NCI-H187 treated with DMSO at 0.1 percent for 48 hours (cell line): ENCODE results near the gene NRAS.

Source experiments
- DNase-seq: peaks from one replicate; lab custom pipeline; 2025; lab: John Stamatoyannopoulos, UW

Gene NRAS

DNA sequence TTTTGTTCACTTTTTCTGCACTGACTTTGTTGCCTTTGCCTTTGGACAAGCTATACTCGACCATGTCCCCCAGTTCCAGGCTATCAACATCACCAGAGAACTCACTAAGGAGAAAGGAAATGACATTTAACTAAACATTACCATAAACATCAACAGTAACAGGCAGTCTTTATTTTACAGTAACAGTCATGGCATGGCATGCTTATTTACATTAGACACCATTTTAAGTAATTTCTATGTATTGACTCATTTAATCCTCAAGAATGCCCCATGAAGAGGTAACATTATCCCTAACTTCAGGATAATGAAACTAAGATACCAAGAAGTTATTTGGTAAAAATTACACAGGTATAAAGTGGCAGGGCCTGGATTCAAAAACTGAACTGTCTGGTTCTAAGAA, 8.7 kb upstream of the NRAS start:
- DNase-seq: no peak

DNA sequence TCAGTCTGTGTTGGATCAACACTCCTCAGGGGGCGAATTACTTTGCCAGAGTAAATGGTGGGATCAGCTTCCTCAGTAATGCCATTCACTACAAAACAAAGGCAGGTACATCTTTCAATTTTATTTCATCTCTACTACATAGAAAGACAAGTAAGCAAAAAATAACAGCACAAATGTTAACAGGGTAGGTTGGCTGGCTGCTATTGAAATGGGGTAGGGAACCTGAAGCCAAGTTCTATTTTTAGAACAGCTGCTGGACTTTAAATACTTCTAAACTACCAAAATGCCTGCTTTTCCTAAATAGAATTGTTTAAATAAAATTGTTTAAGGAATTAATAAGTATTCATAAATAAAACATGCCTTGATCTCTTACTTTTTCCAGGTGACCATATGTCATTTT, 7.3 kb upstream of the NRAS start:
- DNase-seq: no peak

DNA sequence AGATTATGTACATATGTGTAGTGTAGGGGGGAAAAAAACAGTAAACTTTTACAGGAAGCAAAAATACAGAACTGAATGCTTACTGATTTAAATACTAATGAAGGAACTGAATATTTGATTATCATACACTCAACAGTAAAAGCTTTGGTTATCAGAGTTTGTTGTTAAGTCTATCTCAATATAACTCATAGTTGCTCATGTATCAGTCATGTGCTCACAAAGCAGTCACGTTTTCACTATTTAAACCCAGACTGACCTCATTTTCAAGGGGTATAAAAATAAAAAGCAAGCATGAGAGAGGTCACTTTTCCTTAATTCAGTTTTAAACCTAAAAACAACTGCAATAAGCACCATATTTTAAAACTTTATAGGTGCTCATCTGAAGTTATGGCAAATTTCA, 6.9 kb upstream of the NRAS start:
- DNase-seq: no peak

DNA sequence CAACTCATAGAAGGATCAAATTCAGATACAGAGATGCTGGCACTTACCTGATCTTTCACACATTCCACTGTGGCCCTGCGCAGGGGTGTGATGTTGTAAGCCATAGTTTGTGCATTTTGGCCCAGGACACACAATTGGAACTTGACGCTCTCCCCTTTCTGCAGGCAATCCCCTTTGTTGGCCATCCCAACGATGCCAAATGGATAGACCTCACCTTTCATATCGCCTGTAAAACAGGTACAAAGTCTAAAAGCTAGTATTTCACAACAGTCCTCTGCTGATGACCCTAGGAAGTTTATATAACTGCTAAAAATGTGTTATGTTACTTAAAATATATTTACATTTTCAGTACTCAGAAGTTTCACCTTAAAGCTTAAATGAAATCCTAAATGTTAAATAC, 3.9 kb upstream of the NRAS start:
- no peak for DNase-seq

DNA sequence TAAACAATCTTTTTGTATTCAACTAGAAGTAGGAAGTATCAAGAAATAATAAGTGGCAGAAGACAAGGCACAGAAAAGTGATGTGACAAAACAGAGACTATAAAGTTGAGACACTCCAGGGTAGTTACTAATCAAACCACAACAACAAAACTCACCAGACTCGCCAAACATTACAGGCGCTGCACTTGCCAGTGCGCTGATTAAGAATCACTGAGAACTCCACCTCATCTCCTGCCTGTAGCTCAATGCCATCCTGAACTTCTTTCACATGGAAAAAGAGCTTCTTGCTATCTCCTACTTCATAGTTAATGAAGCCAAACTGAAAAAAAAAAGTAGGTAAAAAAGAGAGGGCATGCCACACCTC, 2.8 kb upstream of the NRAS start:
- DNase-seq: no peak

DNA sequence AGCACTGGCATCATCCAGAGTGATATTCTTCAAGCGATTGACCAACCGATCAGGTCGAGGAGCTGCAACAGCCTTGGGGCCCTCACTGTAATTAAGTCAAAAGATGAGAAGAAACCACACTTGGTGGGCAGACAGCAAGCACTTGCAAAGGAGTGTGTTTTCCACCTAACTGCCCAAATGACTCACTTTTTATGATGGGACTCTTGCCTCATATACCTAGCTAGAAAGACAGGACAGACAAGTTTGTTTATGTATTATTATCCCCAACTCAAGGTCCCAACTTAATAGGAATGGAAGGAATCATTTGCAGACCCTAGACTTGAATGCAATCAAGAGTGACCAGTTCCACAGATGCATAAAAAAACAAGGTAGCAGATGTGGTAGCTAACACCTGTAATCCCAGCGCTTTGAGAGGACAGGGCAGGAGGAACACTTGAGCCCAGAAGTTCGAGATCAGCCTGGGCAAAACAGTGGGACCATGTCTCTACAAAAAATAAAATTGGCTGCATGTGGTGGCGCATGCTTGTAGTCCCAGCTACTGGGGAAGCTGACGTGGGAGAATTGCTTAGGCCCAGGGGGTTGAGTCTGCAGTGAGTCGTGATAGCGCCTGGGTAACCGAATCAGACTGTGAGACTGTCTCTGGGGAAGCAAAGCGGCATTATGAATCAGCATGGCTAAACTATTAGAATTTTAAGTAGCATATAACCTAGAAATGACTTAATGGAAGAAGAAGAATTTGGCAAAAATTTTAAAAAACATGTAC, 2.3 kb upstream of the NRAS start:
- DNase-seq: no peak

DNA sequence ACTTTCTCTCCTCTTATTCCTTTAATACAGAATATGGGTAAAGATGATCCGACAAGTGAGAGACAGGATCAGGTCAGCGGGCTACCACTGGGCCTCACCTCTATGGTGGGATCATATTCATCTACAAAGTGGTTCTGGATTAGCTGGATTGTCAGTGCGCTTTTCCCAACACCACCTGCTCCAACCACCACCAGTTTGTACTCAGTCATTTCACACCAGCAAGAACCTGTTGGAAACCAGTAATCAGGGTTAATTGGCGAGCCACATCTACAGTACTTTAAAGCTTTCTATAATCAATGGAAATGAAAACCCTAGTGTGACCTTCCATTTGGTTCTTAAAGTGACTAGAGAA, 643 bp downstream of the NRAS start:
- no peak for DNase-seq

DNA sequence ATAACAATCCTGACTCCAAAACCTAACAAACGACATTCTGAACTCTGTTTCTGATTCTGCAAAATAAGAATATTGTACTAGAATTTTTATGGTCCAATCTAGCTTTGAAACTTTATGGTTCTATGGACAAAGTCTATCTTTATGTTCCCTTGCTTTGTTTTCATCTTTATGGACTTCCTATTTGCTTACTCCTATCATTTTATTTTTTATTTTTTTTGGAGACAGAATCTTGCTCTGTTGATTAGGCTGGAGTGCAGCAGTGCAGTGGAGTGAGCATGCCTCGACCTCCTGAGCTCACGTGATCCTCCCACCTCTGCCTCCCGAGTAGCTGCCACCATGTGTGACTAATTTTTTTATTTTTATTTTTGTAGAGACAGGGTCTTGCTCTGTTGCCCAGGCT, 3.6 kb downstream of the NRAS start:
- DNase-seq: no peak

DNA sequence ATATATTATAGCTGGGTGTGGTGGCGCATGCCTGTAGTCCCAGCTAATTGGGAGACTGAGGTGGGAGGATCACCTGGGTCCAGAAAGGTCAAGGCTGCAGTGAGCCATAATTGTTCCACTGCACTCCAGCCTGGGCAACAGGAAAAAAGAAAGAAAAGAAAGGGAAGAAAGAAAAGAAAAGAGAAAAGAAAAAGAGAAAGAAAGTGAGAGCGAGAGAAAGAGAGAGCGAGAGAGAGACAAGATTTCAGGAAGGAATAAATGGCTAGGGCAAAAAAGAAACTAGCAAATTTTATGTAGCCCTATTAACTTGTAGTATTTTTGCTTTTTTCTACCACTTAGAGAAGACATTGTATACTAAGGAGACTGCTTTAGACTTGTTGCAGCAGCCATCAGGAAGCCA, 6.2 kb downstream of the NRAS start:
- no peak for DNase-seq

DNA sequence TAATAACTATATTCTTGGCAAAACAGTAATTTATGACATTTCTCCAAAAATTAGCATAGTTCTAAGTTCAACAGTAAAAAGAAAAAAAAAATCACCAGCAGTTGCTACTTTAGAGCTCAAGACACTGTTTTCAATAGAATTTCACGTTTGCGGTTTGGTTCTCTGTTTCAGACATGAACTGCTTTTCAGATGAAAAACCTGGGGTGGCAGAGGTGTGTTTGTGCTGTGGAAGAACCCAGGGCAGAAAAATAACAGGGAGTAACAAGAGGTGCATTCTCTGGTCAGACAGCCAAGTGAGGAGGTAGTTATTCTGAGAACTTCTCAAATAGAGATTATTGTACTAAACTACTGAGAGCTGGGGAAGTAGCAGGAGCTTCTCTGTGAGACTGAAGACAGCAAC, 9.0 kb downstream of the NRAS start:
- no peak for DNase-seq

DNA sequence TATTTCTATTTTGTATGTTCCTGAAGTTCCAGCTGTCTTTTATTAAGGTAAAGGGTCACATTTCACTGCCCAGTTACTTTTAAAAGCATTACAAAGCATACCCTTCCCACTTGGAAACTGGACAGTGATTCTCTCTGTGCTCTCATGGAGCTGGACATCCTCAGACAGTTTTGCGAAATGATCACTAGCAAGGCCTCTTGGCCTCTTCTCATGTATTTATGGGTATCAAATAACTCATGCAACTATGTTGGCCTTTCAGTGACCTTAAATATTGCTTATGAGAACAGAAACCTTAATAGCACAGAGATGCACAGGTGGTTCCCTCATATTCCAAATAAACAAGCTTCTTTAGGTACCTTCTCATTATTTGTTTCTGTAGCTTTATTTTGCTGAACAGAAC, 13.3 kb downstream of the NRAS start:
- DNase-seq: no peak

DNA sequence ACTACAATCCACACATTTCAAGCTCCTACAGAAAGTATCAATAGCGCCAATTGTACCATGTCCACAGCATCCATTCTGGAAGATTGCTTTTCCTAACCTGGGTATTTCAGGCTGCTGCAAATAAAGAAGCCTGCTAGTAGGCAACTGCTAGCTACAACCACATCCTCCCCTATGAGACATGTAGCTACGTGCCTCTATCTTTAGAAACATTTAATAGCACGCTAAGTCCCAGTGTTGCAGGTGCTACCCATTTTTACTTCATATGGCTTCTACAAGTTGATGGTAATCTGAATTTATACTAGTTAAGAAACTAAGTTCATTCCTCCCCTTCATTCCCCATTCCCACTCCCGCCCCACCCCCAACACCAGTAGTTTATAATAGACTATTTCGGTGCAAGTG, 13.8 kb downstream of the NRAS start:
- no peak for DNase-seq

DNA sequence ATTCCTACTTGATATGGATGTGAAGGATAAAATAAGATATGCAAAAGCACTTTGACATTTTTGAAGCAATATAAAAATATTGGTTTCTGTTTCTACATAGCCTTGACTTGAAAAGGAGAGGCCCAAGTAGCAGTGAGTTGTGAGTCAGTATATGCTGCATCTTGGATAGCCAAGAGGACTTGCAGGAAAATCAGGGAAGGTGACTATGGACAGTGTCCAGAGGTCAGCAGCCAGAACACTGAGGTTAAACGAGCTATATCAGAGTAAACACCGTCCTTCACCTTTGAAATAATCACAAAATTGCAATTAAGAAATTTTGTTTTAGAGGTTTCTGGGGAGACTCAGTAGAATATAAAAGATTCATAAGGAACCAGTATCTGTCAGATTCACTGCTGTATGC, 14.6 kb downstream of the NRAS start:
- no peak for DNase-seq

DNA sequence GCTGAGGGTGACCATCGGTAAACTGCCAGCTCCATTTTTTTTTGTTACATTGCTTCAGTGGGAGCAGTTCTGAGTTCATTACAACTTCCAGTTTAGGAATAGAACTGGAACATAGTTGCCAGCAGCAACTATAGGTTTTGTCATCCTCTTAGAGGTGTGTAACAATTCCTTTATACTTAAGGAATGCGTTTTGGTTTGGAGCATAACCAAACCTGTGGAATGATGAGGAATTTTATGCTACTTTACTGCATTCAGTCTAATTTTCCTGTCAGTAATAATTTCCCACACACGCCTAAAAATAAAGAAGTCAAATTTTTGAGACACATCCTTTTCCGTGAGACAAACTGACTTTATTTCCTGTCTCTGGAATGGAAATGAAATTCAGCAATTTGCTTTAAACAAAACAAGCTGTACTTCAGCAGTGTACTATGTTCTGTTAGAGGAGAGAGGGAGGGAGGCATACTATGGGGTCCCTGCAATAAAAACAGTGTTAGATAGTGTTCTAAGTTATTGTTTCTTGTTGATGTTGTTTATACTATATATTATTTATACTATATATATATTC, 16.5 kb downstream of the NRAS start:
- DNase-seq: no peak

DNA sequence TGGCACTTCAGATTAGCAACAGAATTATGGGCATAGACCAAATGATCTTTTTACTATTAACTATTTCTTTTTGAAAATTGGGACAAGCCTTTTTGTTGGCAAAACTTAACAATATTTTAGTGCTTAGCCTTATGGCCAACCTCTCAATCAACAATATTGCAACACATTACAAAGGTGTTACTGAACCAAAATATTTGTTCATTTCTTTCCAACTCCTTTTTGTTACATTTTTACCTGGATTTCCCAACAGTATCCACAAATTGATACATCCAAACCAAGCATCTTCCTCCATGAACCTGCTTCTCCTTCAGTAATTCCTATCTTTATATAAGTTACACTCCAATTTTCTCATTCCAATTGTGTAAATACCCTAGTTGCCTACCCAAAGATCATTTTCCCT, 19.8 kb downstream of the NRAS start:
- DNase-seq: no peak

DNA sequence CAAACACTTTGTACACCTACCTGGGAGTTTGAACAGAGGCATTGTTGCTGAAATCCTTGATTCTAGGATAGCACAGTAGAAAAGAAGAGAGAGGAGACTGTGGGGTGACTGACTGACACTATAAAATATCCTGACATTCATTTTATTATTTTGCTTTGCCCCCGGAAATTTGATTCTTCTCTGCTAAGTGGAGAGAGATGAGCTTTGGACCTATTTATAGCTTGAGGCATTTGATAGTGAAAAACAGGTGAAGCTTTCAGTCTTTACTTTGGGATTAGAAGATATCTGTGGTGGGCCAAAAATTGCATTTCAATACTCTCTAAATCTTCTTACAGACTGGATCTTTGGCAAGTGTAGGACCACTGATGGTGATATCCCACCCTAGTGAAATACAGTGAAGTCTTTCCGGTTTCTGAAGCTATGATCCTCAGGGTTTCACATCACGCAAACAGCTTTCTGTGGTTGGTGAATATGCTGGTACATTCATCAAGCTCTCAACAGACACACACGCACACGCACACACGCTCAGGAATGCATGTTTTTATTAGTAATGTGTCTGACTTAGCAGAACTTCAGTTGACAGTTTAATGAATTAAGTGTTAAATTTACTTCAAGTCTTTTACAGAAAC, 21.0 kb downstream of the NRAS start, which contains the start of gene AMPD1:
AMPD1 (minus strand) TSS at position 117 of the 629 bp plus-strand sequence; CDS start at position 42, 75 bp downstream.
- no peak for DNase-seq

DNA sequence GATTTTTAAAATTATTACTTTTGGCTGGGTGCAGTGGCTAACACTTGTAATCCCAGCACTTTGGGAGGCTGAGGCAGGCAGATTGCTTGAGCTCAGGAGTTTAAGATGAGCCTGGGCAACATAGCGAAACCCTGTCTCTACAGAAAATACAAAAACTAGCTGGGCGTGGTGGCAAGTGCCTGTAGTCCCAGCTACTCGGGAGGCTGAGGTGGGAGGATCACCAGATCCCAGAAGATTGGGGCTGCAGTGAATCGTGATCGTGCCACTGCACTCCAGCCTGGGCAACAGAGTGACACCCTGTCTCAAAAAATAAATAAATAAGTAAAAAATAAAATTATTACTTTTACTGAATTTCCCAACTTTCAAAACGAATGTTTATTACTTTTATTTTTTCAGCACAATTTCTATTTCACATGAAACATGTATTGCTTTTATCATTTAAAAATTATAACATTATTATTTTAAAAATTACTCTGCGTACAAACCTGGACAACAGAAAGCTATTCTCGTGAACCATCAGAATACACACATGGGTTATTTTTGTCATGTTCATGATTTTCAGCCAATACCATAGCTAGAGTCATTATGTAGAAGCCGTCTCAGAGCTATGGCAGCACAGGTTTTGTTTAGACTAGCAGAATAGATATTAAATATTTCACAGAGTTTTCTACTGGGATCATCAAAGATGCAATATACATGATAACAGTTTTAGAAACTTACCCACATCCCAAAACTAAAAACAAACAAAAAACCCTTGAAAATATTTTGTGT, 21.8 kb downstream of the NRAS start:
- DNase-seq: no peak

DNA sequence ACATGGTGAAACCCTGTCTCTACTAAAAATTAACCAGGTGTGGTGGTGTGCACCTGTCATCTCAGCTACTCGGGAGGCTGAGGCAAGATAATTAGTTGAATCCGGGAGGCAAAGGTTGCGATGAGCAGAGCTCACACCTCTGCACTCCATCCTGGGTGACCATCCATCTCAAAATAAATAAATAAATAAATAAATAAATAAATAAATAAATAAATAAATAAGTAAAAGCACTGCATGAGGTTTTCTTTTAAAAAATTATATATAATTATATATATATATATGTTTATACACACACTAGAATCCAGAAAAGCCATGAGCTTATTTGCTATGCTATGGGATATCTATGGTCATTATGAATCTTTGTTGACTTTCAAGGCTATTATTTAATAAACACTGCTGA, 23.6 kb downstream of the NRAS start:
- DNase-seq: no peak

DNA sequence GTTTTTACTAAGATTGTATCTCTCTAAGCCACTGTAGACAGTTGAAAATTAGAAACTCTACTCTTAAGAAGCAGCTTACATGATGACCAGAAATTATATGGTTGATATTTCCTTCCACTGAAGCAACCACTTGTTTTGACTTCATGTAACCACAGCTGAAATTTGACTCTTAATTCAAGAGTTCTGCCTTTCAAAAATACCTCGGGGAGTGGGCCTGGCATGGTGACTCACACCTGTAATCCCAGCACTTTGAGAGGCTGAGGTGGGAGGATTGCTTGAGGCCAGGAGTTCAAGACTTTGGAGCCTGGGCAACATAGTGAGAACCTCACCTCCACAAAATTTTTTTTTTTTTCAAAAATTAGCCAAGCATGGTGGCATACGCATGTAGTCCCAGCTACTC, 25.5 kb downstream of the NRAS start:
- no peak for DNase-seq

DNA sequence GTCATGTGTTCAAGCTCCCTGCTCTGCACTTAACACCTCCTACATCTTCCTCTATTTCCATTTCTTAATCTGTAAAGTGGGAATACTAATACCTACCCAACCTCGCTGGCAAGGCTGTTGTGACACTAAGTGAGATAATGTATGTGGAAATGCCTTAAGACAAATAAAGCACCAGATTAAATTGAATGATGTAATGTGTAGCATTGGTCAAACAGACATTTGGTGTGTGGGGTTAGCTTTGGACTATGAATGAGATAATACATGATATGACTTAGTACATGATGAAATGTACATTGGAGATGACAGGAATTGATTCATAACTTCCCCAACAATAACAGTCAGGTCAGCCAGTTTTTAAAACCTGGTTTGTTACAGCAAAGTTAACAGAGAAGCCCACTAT, 26.4 kb downstream of the NRAS start:
- DNase-seq: no peak

DNA sequence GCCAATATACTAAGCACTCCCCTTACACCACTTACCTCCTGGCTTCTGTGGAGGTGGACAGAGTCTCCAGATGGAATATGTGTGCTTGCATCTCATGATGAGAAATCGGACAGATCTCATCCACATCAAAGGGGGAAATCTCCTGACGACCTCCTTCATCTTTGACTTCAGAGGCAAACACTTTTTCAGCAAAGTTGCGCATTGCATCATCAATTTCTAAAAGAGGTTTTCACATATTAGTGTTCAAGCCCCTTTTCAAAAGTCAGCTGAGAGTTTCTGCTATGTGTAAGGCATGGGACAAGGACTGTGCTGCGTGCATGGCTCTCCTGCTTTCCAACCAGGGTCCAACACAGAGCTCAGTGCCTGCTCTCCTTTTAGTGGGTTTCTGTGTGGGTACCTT, 28.0 kb downstream of the NRAS start:
- DNase-seq: no peak

DNA sequence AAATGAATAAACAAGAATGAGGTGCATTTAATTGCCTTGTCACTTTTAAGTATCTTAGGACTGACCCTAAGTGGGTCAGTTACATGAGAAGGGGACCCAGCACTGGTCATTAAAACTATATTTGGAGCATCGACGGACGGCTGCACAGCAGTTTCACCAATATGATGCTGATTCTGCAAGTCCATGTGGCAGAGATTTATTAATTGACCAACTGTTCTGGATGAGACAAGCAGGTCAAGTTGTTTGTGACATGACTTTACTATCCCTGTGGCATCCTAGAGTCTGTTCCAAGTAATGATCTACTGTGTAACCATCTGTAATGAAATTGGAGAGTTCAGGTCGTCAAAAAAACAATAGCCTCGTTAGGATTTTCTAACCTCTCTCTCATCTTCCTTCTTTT, 30.7 kb downstream of the NRAS start:
- DNase-seq: no peak

DNA sequence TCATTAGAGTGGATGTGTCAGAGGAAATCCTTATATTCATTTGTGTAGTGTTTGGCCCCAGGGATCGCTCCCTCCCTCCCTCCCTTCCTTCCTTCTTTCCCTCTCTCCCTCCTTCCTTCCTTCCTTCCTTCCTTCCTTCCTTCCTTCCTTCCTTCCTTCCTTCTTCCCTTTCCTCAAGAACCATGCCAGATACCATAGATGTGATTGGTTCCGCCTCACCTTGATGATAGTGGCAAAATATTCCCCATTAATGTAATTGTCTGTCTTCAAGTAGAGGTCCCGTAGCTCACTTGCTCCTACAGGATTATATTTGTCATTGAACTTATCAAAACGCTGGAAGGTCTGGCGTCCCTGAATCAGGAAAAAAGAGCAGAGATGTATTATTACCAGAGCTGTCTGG, 38.9 kb downstream of the NRAS start:
- DNase-seq: no peak
